HG03097 (cell line): ENCODE results near the gene GRAMD2B.
A peak's percentile ranks its signal among the peaks of the same experiment; 100 is the strongest.
"Not testable (repeated sequence)": the region's sequence is repeated elsewhere in the genome, so short reads cannot be mapped to it uniquely, and the experiment has no call there.

ENCODE experiments used
- ATAC-seq: cut with Tn5 transposase; IDR thresholded peaks from one replicate; pipeline ENCODE4 v1.9.1; 2021; ENCODE audit not compliant: unreplicated experiment, low FRiP score

GRAMD2B gene

GRCh38 chr5:126446498-126447224 is 23.5 kb downstream of the GRAMD2B start:
- ATAC-seq: peak; percentile 23

GRCh38 chr5:126448720-126449119 is 25.5 kb downstream of the GRAMD2B start:
- ATAC-seq: no peak

- peak; percentile 85 for ATAC-seq
Observed at GRCh38 chr5:126449751-126450271, 26.6 kb downstream of the GRAMD2B start.

DNA sequence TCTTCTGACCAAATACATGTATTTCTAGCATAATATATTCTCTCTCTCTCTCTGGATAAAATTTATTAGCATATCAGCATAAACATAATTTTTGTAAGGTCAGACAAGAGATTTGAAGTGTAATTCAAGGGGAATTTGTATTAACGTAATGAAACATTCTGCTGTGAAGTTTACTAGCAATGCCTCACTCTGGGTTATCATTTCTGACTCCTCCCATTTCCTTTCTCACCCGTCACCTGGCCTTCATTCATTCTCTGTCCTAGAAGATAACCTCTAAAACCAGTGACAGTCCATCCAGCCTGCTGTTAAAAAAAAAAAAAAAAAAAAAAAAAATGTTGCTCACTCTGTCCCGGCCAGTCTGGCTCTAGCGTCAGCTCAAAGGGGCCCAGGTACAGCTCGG is 27.1 kb downstream of the GRAMD2B start:
- peak; percentile 35 for ATAC-seq

- no peak for ATAC-seq
Observed at GRCh38 chr5:126450907-126451306, 27.7 kb downstream of the GRAMD2B start.

DNA sequence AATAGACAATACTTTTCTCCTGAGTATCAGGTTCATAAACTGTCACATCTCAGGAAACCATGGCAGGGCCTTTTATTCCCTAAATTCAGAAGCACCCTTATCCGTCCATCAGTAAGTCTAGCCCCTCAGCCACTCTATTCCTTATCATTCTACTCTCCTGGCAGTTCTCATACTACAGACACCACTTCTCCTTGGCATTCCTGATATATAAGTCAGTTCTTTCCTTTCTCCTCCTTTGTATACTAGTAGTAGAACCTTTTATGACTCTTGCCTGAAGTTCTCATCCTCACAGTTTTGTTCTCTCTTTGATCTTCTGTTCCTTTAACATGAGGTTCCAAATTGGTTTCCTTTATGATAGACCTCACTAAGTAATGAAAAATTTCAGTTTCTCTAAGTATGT is 29.3 kb downstream of the GRAMD2B start:
- no peak for ATAC-seq

GRCh38 chr5:126454081-126454480 is 30.9 kb downstream of the GRAMD2B start:
- ATAC-seq: no peak

- ATAC-seq: no peak
Observed at GRCh38 chr5:126454535-126454934, 31.3 kb downstream of the GRAMD2B start.

DNA sequence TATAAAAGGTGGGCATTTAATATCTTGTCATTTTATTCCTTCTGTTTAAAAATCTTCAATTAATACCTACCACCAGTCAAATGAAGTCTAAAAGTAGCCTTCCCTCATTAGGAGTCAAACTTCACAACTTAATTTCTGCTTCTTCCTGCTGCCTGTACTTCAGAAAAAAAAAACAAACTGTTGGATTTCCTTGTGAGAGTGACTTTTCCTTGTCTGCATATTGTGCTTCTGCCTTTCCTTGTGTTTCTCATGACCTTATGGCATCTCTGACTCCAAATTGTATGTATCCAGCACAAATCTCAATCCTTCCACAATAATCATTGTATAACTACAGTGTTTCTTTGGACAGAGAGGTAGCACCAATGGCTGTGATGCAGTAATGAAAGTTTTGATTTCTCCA is 32.1 kb downstream of the GRAMD2B start:
- ATAC-seq: no peak

- ATAC-seq: no peak
Observed at GRCh38 chr5:126455728-126456127, 32.5 kb downstream of the GRAMD2B start.

DNA sequence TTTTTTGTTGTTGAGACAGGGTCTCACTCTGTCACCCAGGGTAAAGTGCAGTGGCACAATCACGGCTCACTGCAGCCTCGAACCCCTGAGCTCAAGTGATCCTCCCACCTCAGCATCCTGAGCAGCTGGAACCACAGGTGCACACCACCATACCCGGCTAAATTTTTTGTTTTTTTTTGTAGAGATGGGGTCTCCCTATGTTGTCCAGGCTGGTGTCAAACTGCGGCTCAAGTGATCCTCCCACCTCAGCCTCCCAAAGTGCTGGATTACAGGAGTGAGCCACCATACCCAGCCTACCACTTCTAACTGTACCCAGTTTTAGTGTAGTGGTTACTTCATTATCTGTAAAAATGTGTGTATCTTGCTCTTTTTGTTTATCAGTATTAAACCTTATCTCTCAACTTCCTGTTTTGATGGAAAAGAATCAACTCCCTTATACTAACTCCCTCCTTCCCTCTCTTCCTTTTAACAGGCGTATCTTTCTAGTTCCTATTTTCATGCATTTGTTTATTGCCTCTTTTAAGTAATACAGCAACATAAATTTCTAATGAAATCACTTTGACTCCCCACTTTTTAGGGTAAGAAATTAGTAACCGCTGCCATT is 33.1 kb downstream of the GRAMD2B start:
- no peak for ATAC-seq

GRCh38 chr5:126460459-126460858 is 37.2 kb downstream of the GRAMD2B start:
- ATAC-seq: no peak

DNA sequence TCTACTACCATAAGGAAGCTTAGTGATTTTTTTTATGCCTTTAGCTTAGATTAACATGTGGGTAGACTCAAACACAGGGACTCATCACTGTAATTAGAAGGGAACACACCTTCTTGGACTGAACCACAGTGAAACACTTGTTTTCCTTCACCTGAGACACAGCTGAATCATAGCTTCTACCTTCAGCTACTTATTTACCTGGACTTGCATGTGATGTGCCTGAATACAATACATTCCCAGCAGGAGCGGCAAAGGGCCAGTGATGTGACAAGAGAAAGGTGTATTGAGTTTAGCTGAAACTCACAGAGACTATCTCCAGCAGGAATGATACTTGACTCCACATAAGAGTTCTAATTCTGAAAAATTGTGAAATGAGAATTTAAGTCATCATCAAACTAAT is 37.8 kb downstream of the GRAMD2B start:
- ATAC-seq: no peak

DNA sequence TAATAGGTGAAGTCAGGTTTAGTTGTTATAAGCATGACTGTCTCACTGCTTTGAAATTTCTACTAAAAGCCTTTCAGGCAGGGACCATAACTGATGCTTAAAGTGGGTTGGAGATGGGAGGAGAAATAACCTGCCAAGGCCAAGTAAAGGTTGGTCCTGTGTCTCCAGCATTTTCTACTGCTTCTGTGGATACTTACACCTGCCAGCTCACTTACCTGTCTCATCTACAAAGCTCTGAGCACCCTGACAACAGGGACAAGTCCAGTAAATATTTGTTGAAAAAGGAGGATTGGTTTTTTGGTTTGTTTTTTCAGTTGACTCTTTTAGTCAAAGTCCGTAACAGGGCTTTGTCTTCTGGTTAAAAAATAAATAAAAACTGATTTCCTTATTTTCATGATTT is 38.6 kb downstream of the GRAMD2B start:
- peak; percentile 9 for ATAC-seq

DNA sequence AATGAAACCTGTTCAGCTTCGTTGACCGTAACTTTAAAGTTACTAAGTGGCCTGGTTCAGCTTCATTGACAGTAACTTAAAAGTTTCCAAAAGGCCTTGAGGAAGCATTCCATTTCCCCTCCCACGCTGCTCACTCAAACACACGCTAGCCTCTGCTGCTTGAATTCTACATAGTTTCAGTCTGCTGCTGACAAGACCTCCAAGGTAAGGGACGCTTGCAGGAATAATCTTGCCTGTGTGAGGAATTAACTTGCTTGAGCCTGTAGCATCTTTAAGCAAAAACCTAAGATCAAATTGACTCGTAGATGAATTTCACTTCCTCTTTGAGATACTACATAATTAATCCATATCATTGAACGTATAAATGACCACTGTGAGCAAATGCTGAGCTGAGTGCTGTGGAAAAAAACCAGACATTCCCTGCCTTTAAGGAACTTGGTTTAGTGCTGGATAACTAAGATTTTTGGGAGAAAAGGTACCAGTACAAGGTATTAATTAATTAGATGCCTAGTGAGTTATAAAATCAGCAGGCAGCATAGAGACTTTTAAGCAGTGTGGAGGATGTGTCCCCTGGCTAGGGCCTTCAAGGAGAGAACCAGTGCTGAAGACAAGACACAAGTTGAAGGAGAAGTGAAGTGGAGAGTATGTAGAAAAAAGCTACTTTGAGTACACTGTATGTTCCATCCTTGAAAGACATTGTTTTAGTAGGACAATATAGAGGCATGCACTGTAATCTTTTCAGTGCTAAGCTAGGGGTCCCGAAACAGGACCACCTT is 39.2 kb downstream of the GRAMD2B start:
- peak; percentile 64 for ATAC-seq

DNA sequence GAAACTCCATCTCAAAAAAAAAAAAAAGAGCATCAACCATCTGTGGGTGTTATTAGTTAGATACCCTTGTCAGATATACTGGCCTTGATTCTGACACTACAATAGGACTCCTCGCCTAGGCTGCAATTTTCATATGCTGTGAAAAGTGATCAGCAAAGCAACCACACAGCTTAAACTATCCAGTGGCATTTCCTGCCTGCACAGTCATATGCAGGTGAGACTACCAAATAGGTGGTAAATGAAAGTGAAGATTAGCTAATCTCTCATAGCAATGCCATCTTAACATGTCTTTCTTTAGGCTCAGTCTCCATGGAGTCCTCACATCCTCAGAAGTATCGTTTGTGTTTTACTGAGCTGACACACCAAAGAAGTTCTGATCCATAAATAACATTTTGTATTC is 40.8 kb downstream of the GRAMD2B start:
- no peak for ATAC-seq

GRCh38 chr5:126464959-126465358 is 41.8 kb downstream of the GRAMD2B start:
- no peak for ATAC-seq

DNA sequence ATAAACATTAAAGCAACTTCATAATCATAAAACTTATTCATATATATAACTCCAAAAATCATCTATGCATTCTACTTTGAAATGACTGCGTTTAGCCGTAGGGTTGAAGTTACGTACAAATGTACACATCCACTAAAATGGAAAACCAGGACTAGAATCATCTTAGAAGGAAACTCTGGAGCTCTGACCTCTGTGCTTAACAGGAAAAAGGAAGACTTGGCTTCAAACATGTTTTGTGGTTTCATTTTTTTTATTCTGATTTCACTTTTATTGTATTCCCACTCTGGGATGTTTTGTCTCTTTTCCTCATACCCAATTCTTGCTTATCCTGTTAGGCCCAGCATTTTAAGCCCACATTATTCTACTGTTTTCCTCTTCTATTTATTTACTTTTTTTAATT is 44.9 kb downstream of the GRAMD2B start:
- no peak for ATAC-seq

- ATAC-seq: no peak
Observed at GRCh38 chr5:126469536-126470316, 46.5 kb downstream of the GRAMD2B start.

- ATAC-seq: not testable (repeated sequence)
Observed at GRCh38 chr5:126470529-126470928, 47.3 kb downstream of the GRAMD2B start.

DNA sequence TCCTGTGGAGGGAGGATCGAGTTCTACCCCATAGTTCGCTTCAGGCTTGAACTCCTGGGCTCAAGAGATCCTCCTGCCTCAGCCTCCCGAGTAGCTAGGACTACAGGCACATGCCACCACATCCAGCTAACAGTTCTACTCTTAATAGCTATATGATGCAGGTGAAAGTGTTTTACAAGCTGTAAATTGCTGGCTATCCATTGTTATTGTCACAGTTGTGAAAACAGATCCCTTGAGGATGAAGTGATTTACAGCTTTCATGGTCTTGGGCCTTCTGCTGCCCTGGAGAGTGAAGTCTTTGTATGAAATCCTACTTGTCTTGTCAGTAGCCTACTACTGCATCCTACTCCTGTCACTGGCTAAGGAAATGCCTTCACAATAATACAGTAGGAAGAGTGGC is 48.0 kb downstream of the GRAMD2B start:
- ATAC-seq: no peak
